SK-N-SH (cell line): Measurements from ENCODE around the gene RASGRP2.

ENCODE experiments used
- EP300 ChIP-seq, 2 experiments: IDR thresholded peaks; 2 replicates each; pipeline versions ENCODE4 v1.4.0 to v1.6.1; 2012; ENCODE audit warnings: borderline replicate concordance in 1 of 2, low read depth in 1 of 2, low read length in 1 of 2
- TCF12 ChIP-seq: IDR thresholded peaks from 2 replicates; pipeline ENCODE4 v1.4.0; 2012

DNA sequence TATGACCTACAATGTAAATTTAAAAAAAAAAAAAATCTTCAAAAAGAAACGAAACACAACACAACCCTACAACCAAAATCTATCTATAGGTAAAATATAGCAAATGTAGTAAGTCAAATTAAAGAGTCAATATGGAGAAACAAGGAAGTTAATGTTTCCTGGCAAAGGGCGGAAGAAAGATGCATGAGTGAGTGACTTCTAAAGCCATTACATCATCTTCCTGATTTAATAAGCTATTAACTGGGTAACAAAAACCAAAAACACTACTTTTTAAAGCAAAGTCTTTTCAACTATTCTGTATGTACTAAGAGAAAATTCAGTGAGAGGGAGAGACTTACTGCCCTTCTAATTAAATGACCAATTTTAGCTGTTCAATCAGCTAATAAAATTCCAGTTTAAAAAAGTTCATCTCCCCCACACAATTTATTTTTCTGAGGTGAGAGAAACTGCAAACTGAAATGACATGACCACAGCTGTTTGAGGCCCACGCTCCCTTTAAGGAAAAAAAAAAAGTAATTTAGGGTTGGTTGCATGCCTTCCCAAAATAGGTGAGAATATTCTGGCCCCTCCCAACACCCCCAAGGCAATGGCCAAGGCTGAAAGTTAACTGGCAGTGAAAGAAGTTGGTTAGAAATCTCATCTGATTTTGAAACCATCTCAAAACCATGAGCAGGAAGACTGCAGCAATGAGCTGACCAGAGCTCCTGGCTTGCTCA is 28.5 kb upstream of the RASGRP2 start:
- TF ChIP-seq TCF12: no peak
- no peak for TF ChIP-seq EP300 (IDR thresholded peaks at IDR 0.05; ENCODE audit: borderline replicate concordance in 1 of 2, low read depth in 1 of 2, low read length in 1 of 2)
